ENCODE results near the gene CDK4.

Gene CDK4

GRCh38 chr12:57735198-57735855, 16.8 kb downstream of the CDK4 start:
- no peaks in the 10 kb centered on the region for H3K9me3 Mint-ChIP-seq
- peak overlapping the region; percentile 5 for H3K27ac Mint-ChIP-seq
- H3K4me3 Mint-ChIP-seq = no peak overlapping the region
- H3K36me3 Mint-ChIP-seq (ENCODE audit: low read depth) = peaks cover 51% of the 10 kb centered on the region
- H3K4me1 Mint-ChIP-seq (ENCODE audit: low read depth) = peaks cover 19% of the 10 kb centered on the region
- H3K27me3 Mint-ChIP-seq (ENCODE audit: low read depth) = no peaks in the 10 kb centered on the region

DNA sequence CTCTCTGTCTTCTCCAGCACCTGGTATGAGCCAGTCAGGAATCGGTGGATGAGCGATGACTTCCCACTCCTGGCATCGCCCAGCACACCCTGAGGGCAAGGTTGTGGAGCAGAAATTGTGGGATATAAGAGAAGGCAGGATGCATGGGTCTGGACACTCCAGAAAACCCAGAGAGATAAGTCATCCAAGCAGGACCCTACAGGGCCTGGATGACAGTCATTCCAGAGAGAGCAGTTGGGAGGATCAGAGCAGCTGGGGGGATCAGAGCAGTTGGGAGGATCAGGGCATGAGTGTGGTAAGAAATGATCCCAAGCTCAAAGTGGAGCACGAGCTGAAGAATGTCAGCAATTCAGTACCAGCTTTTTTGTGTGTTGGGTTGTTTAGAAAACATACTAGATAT, 17.5 kb downstream of the CDK4 start:
- Mint-ChIP-seq H3K27ac (no peak overlapping the region), H3K4me1 (ENCODE audit: low read depth) (peaks cover 18% of the 10 kb centered on the region), H3K27me3 (ENCODE audit: low read depth) (no peaks in the 10 kb centered on the region), H3K36me3 (ENCODE audit: low read depth) (peaks cover 55% of the 10 kb centered on the region), H3K9me3 (no peaks in the 10 kb centered on the region), H3K4me3 (no peak overlapping the region)

- Mint-ChIP-seq H3K36me3 (ENCODE audit: low read depth) (peaks cover 51% of the 10 kb centered on the region), H3K4me3 (no peak overlapping the region), H3K4me1 (ENCODE audit: low read depth) (peaks cover 12% of the 10 kb centered on the region), H3K27ac (no peak overlapping the region), H3K27me3 (ENCODE audit: low read depth) (no peaks in the 10 kb centered on the region), H3K9me3 (no peaks in the 10 kb centered on the region)
Measured at GRCh38 chr12:57733928-57734327, 18.2 kb downstream of the CDK4 start.

GRCh38 chr12:57732726-57733593, 19.1 kb downstream of the CDK4 start:
- peaks cover 55% of the 10 kb centered on the region for H3K36me3 Mint-ChIP-seq (ENCODE audit: low read depth)
- no peak overlapping the region for H3K27ac Mint-ChIP-seq
- peaks cover 14% of the 10 kb centered on the region for H3K4me1 Mint-ChIP-seq (ENCODE audit: low read depth)
- no peaks in the 10 kb centered on the region for H3K9me3 Mint-ChIP-seq
- no peaks in the 10 kb centered on the region for H3K27me3 Mint-ChIP-seq (ENCODE audit: low read depth)
- H3K4me3 Mint-ChIP-seq = no peak overlapping the region

DNA sequence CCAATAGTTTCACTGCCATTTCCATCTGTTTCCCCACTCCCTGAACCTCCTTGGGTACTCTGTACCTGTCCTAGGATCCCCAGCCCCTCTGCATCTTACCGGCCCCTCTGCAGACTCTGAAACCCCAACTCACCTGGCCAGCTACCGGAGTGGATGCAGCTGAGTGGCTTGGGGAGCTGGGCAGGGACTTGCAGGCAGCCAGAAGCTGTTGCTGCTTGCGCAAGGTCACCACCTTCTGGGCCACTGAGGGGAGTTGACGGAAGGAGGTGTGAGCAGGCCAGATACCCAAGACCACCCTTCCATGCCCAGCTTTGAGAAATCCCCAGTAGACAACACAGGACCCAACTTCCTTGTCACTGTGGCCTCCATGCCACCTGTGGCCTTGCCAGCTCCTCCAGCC, 19.8 kb downstream of the CDK4 start:
- no peaks in the 10 kb centered on the region for H3K27me3 Mint-ChIP-seq (ENCODE audit: low read depth)

DNA sequence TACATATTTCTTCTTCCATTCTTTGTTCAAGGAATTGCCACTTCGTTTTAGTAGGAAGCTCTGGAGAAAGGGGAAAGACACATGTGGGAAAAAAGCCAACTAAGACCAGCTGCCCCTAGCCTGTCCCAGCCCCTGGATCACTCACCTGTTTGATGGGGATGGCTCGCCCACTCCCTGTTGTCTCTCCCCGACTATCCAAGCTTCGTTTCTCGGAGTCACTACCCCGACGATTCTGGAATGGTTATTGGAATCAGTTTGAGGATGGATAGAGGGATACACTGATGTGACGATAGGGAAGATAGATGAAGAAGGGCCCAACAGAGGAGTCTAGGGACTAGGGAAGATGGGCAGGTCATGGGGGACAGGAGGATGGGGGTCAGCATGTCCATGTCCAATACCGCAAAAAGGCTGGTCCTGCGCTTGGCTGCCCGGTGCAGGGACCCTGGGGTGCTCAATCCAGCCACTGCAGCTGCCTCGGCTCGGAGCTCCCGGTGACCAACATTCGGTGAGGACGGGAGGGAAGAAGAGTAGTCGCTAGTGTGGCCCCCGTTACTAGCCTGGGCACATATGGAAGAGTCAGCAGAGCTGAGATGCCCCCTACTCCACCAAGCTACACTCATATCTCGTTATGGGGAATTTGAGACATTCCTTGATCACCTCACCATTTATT, 20.6 kb downstream of the CDK4 start:
- H3K4me1 Mint-ChIP-seq (ENCODE audit: low read depth) = peaks cover 10% of the 10 kb centered on the region
- no peak overlapping the region for H3K27ac Mint-ChIP-seq
- no peak overlapping the region for H3K4me3 Mint-ChIP-seq
- peaks cover 54% of the 10 kb centered on the region for H3K36me3 Mint-ChIP-seq (ENCODE audit: low read depth)
- H3K27me3 Mint-ChIP-seq (ENCODE audit: low read depth) = no peaks in the 10 kb centered on the region
- H3K9me3 Mint-ChIP-seq = no peaks in the 10 kb centered on the region

More for the DNA sequence above, 19.8 kb downstream of the CDK4 start:
- Mint-ChIP-seq H3K9me3 (no peaks in the 10 kb centered on the region), H3K4me3 (no peak overlapping the region), H3K4me1 (ENCODE audit: low read depth) (peaks cover 14% of the 10 kb centered on the region), H3K36me3 (ENCODE audit: low read depth) (peaks cover 58% of the 10 kb centered on the region), H3K27ac (no peak overlapping the region)

DNA sequence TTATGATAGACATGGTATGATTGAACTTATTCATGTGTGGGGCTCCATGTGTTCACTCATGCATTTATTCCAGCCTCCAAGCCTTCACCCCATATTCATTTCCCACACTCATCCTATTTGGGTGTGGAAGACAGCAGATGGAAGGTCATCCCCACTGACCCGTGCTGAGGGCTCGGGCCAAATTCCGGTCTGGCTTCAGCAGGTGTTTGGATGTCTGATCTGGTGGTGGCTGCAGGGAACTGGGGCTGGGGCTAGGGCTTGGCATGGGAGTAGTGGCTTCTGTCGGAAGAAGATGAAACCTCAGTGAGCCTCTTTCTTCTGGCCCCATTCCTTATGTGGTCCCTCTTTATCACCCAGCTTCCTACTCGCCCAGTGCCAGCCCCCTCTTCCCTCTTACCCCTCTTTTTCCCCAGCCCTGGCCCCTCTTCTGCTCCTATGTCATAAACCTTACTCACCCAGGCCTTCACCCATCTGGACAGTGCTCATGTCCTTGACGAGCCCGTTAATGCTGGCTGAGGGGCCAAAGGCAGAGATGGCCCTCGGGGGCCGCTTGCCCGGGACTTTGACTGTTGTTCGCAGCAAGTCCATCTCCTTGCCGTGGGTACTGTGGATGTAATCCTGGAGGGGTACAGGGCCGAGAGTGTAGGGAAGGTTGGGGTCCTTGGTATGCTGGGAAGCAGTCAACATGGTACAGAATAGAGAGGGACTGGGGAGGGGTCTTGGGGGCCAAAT, 21.6 kb downstream of the CDK4 start:
- Mint-ChIP-seq H3K9me3 (no peaks in the 10 kb centered on the region), H3K27ac (no peak overlapping the region), H3K36me3 (ENCODE audit: low read depth) (peaks cover 54% of the 10 kb centered on the region), H3K4me3 (no peak overlapping the region), H3K4me1 (ENCODE audit: low read depth) (peaks cover 10% of the 10 kb centered on the region), H3K27me3 (ENCODE audit: low read depth) (no peaks in the 10 kb centered on the region)

- H3K9me3 Mint-ChIP-seq = no peaks in the 10 kb centered on the region
- H3K36me3 Mint-ChIP-seq (ENCODE audit: low read depth) = peaks cover 51% of the 10 kb centered on the region
- H3K27ac Mint-ChIP-seq = no peak overlapping the region
Measured at GRCh38 chr12:57729321-57729844, 22.7 kb downstream of the CDK4 start.

DNA sequence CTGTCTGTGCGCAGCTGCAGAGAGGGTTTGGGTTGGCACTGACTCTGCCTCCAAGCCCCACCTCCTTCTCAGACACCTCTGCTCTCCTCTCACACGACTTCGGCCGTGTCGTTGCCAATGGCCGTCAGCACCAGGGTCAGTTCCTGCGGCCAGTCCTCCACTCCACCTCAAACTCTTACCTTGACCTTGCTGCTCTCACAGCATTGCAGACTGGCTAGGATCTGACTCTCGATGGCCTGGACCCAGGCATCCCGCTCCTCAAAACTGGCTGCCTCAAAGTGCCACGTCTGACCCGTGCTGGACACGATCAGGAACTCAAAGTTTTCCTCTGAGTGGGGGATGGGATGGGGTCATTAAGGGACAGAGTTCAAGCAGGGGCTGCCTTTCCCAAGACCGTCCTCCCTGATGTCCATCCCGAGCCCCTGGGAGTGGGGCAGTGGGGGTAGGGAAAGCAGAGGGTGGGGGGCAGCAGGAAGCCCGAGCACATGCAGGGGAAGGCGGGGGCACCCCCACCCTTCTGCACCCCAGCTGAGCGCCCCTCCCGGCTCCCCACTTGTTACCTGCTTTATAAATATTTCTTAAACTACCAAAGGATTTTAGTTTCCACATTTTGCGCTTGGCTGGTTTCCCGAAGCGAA, 24.2 kb downstream of the CDK4 start:
- Mint-ChIP-seq H3K4me3 (no peak overlapping the region), H3K9me3 (no peaks in the 10 kb centered on the region), H3K4me1 (ENCODE audit: low read depth) (peaks cover 6% of the 10 kb centered on the region), H3K27ac (peak overlapping the region; percentile 52), H3K36me3 (ENCODE audit: low read depth) (peaks cover 43% of the 10 kb centered on the region), H3K27me3 (ENCODE audit: low read depth) (no peaks in the 10 kb centered on the region)

More at GRCh38 chr12:57729321-57729844, 22.7 kb downstream of the CDK4 start:
- Mint-ChIP-seq H3K4me1 (ENCODE audit: low read depth) (peaks cover 6% of the 10 kb centered on the region), H3K27me3 (ENCODE audit: low read depth) (no peaks in the 10 kb centered on the region), H3K4me3 (no peak overlapping the region)

DNA sequence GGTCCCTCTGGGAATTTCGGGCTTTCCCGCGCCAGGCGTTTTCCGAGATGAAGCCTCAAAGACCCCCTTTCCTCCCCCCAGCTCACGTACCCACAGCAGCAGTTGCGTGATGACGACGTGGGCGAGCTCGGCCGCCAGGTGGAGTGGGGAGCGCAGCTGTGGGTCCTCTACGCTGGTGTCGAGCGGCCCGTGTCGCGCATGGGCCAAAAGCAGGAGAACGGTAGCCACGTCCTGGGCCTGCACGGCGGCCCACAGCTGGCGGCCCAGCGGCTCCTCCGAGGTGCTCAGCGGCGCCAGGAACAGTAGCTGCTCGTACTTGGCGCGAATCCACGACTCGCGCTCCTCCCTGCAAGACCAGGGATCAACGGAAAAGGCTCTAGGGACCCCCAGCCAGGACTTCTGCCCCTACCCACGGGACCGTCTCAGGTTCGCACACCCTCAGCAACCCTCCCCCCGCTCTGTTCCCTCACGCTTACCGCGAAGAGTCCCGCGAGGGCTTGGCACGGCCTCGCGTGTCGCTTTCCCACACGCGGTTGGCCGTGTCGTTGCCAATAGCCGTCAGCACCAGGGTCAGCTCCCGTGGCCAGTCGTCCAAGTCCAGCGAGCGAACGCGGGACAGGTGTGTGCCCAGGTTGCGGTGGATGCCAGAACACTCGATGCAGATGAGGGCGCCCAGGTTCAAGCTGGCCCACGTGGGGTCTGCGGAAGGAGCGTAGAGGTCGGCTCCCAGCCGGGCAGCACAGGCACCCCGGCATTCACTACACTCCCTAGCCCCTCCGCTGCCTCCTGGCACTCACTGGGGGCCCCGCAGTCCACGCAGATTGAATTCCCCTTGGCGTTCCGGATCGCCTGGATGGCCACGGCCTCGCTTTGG, 25.0 kb downstream of the CDK4 start:
- H3K36me3 Mint-ChIP-seq (ENCODE audit: low read depth) = peaks cover 37% of the 10 kb centered on the region

GRCh38 chr12:57726151-57726883, 25.8 kb downstream of the CDK4 start:
- Mint-ChIP-seq H3K27me3 (ENCODE audit: low read depth) (no peaks in the 10 kb centered on the region), H3K36me3 (ENCODE audit: low read depth) (peaks cover 35% of the 10 kb centered on the region), H3K9me3 (no peaks in the 10 kb centered on the region), H3K4me1 (ENCODE audit: low read depth) (peaks cover 6% of the 10 kb centered on the region), H3K4me3 (no peak overlapping the region), H3K27ac (peak overlapping the region; percentile 29)

More for the DNA sequence above, 25.0 kb downstream of the CDK4 start:
- Mint-ChIP-seq H3K4me3 (no peak overlapping the region), H3K9me3 (no peaks in the 10 kb centered on the region), H3K4me1 (ENCODE audit: low read depth) (peaks cover 6% of the 10 kb centered on the region), H3K27me3 (ENCODE audit: low read depth) (no peaks in the 10 kb centered on the region), H3K27ac (no peak overlapping the region)

- peaks cover 30% of the 10 kb centered on the region for H3K36me3 Mint-ChIP-seq (ENCODE audit: low read depth)
- H3K27ac Mint-ChIP-seq = no peak overlapping the region
- peaks cover 6% of the 10 kb centered on the region for H3K4me1 Mint-ChIP-seq (ENCODE audit: low read depth)
- H3K9me3 Mint-ChIP-seq = no peaks in the 10 kb centered on the region
- H3K27me3 Mint-ChIP-seq (ENCODE audit: low read depth) = no peaks in the 10 kb centered on the region
- no peak overlapping the region for H3K4me3 Mint-ChIP-seq
Measured at GRCh38 chr12:57725851-57726150, 26.3 kb downstream of the CDK4 start.

Measured in T-helper 1 cell treated with Interleukin-12 subunit alpha and Interleukin-12 subunit beta and Interleukin-4 antibody, amounts not matched to agents 30 μg/mL and 1 μg/mL, for 36 hours (primary cell).